COLO668 (cell line): ENCODE measurements around the gene SBK2.

Experiments
- DNase-seq: peaks from one replicate; lab custom pipeline; 2025; ENCODE audit not compliant: unreplicated experiment; lab: John Stamatoyannopoulos, UW

SBK2 gene

DNA sequence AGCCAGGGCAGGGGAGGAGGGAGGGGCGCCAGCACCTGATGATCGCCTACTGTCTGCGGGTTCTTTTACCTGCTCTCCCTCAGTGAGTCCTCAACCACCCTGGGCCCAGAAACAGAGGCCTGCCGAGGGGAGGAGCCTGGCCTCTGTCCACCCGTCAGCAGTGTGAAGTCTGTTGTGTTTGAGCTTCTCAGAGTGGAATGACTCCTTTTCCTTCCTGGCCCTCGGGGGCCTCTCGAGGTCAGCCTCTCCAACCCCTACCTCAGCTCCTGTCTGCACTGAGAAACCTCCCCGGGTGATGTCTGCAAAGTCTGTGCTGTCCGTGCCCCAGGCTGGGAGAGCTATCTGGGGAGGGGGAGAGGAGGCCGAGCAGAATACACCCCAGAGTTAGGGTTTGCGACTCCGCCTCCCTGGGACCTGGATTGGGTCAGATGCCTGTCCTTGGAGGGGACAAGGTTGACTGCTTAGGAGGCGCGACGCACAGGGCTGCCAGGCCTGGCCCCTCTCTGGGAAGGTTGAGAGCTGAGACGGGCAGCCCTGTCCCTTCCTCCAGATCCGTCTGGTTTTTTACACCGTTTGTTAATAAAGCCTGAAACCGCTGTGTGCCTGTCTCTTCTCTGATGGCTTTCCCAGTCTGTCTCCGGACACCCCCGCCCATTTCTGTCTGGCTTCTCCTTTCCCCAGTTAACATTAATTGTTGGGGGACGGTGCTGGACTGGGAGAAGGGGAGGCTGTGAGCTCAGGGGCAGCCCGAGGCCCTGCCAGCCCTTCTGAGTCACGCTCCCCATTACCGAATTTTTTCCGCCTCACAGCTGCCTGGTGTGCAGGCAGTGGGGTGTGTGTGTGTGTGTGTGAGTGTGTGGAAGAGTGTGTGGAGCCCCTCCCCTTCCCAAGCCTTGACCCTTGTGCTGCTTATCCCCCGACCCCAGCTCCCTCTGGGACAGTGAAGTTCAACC, 49.7 kb downstream of the SBK2 start:
- DNase-seq, result peak; percentile 6

DNA sequence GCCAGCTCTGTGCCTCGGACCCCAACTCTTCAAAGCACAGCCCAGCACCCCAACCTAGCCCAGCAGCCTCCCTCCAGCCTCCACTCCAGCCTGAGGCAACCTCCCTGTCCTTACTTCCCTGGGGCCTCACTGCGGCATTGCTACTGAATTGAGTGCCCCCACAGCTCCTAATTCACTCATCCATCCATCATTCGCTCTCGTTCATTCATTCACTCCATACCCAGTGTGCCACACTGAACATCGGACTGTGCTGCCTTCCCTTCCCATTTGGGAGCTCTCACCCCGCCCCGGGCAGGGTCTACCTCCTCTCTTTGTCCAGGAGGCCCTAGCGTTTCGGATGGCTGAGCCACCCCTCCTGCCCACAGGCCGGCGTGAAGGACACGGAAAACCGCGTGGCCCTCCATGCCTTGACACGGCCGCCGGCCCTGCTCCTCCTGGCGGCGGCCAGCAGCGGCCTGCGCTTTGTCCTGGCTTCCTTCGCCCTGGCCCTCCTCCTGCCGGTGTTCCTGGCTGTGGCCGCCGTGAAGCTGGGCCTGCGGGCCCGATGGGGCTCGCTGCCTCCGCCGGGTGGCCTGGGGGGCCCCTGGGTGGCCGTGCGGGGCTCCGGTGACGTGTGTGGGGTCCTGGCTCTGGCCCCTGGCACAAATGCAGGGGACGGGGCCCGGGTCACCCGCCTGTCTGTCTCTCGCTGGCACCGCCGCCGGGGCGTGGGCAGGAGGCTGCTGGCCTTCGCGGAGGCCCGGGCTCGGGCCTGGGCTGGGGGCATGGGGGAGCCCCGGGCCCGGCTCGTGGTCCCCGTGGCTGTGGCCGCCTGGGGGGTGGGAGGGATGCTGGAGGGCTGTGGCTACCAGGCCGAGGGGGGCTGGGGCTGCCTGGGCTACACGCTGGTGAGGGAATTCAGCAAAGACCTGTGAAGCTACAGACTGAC, 50.6 kb downstream of the SBK2 start:
- DNase-seq, result no peak

DNA sequence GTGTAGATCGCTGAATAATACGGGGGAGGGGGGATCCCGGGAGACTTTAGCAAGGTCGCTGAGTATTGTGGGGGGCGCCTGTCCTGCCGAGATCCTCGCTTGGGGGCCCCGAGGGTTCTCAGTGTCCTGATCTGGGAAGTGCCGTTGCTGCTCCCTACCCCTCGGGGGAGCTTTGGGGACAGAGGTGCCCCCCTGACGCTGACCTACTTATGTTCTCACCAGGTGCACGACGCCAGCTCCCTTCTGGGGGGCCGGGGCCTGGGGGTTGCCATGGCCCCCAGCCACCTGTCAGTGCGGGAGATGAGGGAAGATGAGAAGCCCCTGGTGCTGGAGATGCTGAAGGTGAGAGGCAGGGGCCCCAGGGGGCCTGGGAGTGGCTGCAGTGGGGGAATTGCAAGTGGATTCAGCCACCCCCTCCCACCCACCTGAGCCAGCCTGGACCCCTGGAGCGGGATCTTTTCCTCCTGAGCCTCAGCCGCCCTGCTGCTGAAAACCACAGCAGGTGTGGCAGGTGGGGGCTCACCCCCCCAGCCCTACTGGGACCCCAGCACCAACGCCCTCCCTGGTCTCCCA, 51.4 kb downstream of the SBK2 start:
- no peak for DNase-seq

DNA sequence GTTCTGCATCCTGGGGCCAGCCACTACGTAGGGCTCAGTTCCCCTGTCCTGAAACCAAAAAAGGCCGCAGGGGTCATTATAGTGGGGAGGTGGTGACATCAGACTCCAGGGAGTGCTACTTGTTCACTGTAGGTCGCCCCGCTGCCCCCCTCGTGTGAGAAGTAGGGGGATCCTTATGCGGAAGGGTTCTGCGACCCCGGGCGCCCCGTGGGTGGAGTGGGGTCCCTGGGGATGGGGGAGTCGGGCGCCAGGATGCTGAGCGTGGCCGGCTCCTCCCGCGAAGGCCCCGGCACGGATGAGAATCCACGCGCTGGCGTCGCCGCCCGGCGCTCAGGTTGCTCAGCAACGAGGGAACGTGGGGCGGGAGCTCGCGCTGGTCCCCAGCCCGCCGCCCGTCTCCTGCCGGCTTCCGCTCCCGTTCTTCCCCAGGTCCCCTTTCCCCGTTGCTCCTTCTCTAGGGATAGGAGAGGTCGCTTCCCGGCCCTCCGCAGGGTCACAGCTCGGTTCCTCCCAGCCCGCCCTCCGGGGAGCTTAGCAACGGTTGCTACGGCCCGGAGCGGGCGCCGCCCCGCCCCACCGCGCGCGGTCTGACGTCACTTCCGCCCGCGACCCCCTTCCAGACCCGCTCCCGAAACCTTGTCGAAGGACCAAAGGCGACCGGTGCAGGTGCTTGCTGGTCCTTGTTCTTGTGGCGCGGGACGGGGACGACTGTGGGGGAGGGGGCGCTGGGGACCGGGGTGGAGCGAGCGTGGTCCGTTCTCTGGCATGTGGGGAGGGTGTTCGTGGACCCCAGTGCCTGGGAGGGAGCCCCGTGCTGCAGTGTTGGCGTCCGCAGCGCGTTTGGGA, 52.1 kb downstream of the SBK2 start, which contains the start of gene NAT14:
Gene NAT14 (plus strand): TSS at position 596 of the 846 bp plus-strand sequence. CDS start 521 bp downstream, outside the sequence.
- peak; percentile 86 for DNase-seq

DNA sequence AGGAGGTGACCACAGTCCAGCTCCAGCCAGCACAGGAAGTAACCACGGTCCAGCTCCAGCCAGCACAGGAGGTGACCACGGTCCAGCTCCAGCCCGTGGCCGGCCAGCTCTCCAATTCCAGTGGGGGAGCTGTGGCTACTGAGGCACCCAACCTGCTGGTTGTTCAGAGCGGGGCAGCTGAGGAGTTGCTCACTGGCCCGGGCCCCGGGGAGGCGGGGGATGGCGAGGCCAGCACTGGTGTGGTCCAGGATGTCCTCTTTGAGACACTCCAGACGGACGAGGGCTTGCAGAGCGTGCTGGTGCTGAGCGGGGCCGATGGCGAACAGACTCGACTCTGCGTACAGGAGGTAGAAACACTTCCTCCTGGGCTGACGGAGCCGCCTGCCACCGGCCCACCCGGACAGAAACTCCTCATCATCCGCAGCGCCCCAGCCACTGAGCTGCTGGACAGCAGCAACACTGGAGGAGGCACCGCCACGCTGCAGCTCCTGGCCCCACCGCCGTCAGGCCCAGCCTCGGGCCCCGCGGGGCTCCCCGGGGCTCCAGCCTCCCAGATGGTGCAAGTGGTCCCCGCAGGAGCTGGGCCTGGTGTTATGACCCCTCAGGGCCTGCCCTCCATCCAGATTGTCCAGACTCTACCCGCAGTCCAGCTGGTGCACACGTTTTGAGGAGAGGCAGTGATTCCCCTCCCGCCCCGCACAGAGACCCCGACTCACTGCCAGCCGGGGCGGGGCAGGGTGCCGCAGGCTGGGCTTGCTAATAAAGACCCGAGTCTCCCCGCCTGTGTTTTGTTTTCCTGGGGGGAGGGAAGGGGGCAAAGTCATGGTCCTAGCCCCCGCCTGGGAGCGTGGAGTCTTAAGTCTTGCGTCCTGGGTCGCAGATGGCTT, 53.0 kb downstream of the SBK2 start:
- DNase-seq, result no peak

DNA sequence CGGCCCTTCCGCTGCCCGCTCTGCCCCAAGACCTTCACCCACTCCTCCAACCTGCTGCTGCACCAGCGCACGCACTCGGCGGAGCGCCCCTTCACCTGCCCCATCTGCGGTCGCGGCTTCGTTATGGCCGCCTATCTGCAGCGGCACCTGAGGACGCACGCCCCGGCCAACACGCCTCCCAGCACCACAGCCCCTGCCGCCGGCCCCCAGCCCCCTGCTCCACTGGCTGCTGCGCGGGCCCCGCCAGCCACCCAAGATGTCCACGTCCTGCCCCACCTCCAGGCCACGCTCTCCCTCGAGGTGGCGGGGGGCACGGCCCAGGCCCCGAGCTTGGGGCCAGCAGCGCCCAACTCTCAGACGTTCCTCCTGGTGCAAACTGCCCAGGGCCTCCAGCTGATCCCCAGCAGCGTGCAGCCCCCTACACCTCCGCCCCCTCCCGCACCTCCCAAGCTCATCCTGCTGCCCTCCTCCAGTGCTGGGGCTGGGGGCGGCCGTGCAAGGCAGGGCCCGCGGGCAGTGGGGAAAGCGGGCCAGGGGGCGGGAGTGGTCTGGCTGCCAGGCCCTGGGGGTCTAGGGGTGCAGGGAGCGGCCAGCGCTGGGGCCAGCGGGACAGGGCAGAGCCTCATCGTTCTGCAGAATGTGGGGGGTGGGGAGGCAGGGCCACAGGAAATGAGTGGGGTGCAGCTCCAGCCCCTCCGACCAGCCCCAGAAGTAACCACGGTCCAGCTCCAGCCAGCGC, 53.8 kb downstream of the SBK2 start:
- DNase-seq, result no peak

DNA sequence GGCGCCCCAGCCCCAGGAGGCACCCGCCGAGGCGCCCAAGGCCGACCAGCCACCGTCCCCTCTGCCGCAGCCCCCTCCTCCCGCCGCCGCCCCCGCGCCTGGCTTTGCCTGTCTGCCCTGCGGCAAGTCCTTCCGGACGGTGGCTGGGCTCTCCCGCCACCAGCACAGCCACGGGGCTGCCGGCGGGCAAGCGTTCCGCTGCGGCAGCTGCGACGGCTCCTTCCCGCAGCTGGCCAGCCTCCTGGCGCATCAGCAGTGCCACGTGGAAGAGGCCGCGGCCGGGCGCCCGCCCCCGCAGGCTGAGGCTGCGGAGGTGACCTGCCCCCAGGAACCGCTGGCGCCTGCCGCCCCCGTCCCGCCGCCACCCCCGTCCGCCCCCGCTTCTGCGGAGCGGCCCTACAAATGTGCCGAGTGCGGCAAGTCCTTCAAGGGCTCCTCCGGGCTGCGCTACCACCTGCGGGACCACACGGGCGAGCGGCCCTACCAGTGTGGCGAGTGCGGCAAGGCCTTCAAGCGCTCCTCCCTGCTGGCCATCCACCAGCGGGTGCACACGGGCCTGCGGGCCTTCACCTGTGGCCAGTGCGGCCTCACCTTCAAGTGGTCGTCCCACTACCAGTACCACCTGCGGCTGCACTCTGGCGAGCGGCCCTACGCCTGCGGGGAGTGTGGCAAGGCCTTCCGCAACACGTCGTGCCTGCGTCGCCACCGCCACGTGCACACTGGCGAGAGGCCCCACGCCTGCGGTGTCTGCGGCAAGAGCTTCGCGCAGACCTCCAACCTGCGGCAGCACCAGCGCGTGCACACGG, 54.6 kb downstream of the SBK2 start:
- DNase-seq, result no peak

DNA sequence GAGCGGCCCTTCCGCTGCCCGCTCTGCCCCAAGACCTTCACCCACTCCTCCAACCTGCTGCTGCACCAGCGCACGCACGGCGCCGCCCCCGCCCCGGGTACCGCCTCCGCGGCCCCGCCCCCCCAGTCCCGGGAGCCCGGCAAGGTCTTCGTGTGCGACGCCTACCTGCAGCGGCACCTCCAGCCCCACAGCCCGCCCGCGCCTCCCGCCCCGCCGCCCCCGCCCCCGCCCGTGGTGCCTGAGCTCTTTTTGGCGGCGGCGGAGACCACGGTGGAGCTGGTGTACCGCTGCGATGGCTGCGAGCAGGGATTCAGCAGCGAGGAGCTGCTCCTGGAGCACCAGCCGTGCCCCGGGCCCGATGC, 55.2 kb downstream of the SBK2 start:
- DNase-seq, result no peak

DNA sequence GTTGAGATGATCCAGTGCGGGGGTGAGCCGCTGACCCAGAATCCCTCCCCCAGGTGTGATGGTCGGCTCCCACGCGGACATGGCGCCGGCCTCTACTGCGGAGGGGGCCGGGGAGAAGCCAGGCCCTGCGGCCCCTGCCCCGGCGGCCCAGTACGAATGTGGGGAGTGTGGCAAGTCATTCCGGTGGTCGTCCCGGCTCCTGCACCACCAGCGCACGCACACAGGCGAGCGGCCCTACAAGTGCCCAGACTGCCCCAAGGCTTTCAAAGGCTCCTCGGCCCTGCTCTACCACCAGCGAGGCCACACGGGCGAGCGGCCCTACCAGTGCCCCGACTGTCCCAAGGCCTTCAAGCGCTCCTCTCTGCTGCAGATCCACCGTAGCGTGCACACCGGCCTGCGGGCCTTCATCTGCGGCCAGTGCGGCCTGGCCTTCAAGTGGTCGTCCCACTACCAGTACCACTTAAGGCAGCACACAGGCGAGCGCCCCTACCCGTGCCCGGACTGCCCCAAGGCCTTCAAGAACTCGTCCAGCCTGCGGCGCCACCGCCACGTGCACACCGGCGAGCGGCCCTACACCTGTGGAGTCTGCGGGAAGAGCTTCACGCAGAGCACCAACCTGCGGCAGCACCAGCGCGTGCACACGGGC, 55.7 kb downstream of the SBK2 start:
- no peak for DNase-seq

DNA sequence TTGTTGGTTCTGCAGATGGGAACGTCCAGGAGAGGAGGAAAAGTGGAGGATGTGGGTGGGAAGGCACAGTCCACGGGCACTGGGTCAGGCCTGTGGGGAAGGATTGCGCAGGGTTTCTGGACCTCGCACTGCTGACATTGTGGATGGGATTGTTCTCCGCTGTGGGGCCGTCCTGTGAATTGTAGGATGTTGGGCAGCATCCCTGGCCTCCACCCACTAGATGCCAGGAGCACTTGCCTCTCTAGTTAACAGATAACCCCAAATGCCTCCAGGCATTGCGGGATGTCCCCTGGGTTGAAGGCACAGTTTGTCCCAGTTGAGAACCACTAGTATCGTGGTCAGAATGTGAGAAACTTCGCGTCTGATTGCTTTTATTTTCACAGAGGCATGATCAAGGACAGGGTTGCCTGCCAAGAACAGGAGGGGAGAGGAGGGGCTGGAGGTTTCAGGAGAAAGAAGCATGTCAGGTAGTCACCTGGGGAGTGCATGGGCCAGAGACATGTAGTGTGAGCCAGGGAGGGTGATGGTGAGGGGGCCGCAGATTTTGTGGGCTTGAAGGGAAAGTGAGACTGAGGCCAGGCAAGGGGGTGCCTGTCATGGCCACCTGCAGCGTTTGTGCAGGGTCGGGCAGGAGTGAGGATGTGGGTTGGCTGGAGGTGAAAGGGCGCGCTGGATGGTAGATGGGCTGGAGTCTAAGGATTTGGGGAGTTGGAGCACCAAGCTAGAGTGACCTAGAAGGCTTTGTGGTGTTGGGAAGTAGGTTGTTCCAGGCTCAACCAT, 57.3 kb downstream of the SBK2 start:
- no peak for DNase-seq

DNA sequence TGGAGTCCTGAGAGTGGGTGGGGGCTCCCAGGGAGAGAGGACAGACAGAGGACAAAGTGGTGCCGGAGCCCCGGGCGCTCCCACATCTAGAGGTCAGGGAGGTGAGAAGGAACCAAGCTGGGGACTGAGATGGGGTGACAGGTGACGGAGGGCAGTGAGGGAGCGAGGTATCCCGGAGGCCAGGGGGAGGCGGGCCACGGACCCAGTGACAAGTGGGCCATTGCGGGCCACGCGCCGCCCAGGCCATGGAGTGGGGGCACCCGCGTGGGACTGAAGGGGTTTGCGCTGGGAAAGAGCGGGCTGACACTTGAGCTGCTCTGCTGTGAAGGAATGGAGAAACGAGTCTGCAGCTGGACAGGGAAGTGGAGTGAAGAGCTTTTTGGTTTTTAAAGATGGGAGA, 57.9 kb downstream of the SBK2 start:
- no peak for DNase-seq
